Measurements from ENCODE around the gene CACNA2D3.

CACNA2D3 gene

GRCh38 chr3:54857343-54857742 lies 735.0 kb downstream of the CACNA2D3 start:
- Histone ChIP-seq H3K36me3 (ENCODE audit: insufficient read depth, low read length) (no peaks in the 10 kb centered on the region), H3K9me3 (ENCODE audit: control insufficient read depth, insufficient read depth, low read length) (no peaks in the 10 kb centered on the region), H3K9ac (ENCODE audit: low read depth, low read length) (no peak overlapping the region), H3K4me1 (ENCODE audit: insufficient read depth, low read length) (peaks cover 23% of the 10 kb centered on the region)

- Histone ChIP-seq H3K9me3 (ENCODE audit: control insufficient read depth, insufficient read depth, low read length) (no peaks in the 10 kb centered on the region), H3K4me1 (ENCODE audit: insufficient read depth, low read length) (peaks cover 32% of the 10 kb centered on the region), H3K9ac (ENCODE audit: low read depth, low read length) (no peak overlapping the region), H3K36me3 (ENCODE audit: insufficient read depth, low read length) (0 out of 2 replicates have a peak, but pooled peaks cover 2% of the 10 kb centered on the region)
Observed at GRCh38 chr3:54858093-54858785, 735.9 kb downstream of the CACNA2D3 start.

- Histone ChIP-seq H3K4me1 (ENCODE audit: insufficient read depth, low read length) (peaks cover 39% of the 10 kb centered on the region), H3K36me3 (ENCODE audit: insufficient read depth, low read length) (peaks cover 5% of the 10 kb centered on the region; the same call in 1 of the 2 replicates), H3K9ac (ENCODE audit: low read depth, low read length) (no peak overlapping the region), H3K9me3 (ENCODE audit: control insufficient read depth, insufficient read depth, low read length) (no peaks in the 10 kb centered on the region)
Observed at GRCh38 chr3:54859184-54859583, 736.8 kb downstream of the CACNA2D3 start.

GRCh38 chr3:54861248-54862067 lies 739.1 kb downstream of the CACNA2D3 start:
- H3K4me1 ChIP-seq (ENCODE audit: insufficient read depth, low read length), result peaks cover 39% of the 10 kb centered on the region
- H3K36me3 ChIP-seq (ENCODE audit: insufficient read depth, low read length), result peaks cover 5% of the 10 kb centered on the region; the same call in 1 of the 2 replicates
- no peak overlapping the region for H3K9ac ChIP-seq (ENCODE audit: low read depth, low read length)
- H3K9me3 ChIP-seq (ENCODE audit: control insufficient read depth, insufficient read depth, low read length), result no peaks in the 10 kb centered on the region

GRCh38 chr3:54862526-54862925 lies 740.2 kb downstream of the CACNA2D3 start:
- peaks cover 5% of the 10 kb centered on the region; the same call in 1 of the 2 replicates for H3K36me3 ChIP-seq (ENCODE audit: insufficient read depth, low read length)
- H3K9me3 ChIP-seq (ENCODE audit: control insufficient read depth, insufficient read depth, low read length), result no peaks in the 10 kb centered on the region
- H3K4me1 ChIP-seq (ENCODE audit: insufficient read depth, low read length), result peaks cover 33% of the 10 kb centered on the region
- H3K9ac ChIP-seq (ENCODE audit: low read depth, low read length), result no peak overlapping the region; the same call in 1 of the 2 replicates

GRCh38 chr3:54863366-54863765 lies 741.0 kb downstream of the CACNA2D3 start:
- H3K4me1 ChIP-seq (ENCODE audit: insufficient read depth, low read length), result peaks cover 25% of the 10 kb centered on the region
- no peak overlapping the region for H3K9ac ChIP-seq (ENCODE audit: low read depth, low read length)
- no peaks in the 10 kb centered on the region for H3K9me3 ChIP-seq (ENCODE audit: control insufficient read depth, insufficient read depth, low read length)
- peaks cover 5% of the 10 kb centered on the region; the same call in 1 of the 2 replicates for H3K36me3 ChIP-seq (ENCODE audit: insufficient read depth, low read length)

- H3K9ac ChIP-seq (ENCODE audit: low read depth, low read length), result no peak overlapping the region
- H3K36me3 ChIP-seq (ENCODE audit: insufficient read depth, low read length), result peaks cover 5% of the 10 kb centered on the region; the same call in 1 of the 2 replicates
- peaks cover 21% of the 10 kb centered on the region for H3K4me1 ChIP-seq (ENCODE audit: insufficient read depth, low read length)
- no peaks in the 10 kb centered on the region for H3K9me3 ChIP-seq (ENCODE audit: control insufficient read depth, insufficient read depth, low read length)
Observed at GRCh38 chr3:54863786-54864185, 741.4 kb downstream of the CACNA2D3 start.

- Histone ChIP-seq H3K9me3 (ENCODE audit: control insufficient read depth, insufficient read depth, low read length) (no peaks in the 10 kb centered on the region), H3K9ac (ENCODE audit: low read depth, low read length) (no peak overlapping the region), H3K36me3 (ENCODE audit: insufficient read depth, low read length) (peaks cover 5% of the 10 kb centered on the region; the same call in 1 of the 2 replicates), H3K4me1 (ENCODE audit: insufficient read depth, low read length) (peaks cover 21% of the 10 kb centered on the region)
Observed at GRCh38 chr3:54865316-54865715, 743.0 kb downstream of the CACNA2D3 start.

GRCh38 chr3:54866251-54866650 lies 743.9 kb downstream of the CACNA2D3 start:
- Histone ChIP-seq H3K9me3 (ENCODE audit: control insufficient read depth, insufficient read depth, low read length) (no peaks in the 10 kb centered on the region), H3K36me3 (ENCODE audit: insufficient read depth, low read length) (peaks cover 5% of the 10 kb centered on the region; the same call in 1 of the 2 replicates), H3K9ac (ENCODE audit: low read depth, low read length) (no peak overlapping the region), H3K4me1 (ENCODE audit: insufficient read depth, low read length) (peaks cover 21% of the 10 kb centered on the region)

GRCh38 chr3:54870423-54870822 lies 748.1 kb downstream of the CACNA2D3 start:
- H3K4me1 ChIP-seq (ENCODE audit: insufficient read depth, low read length), result peaks cover 10% of the 10 kb centered on the region; the same call in 1 of the 2 replicates
- no peaks in the 10 kb centered on the region for H3K36me3 ChIP-seq (ENCODE audit: insufficient read depth, low read length)
- H3K9me3 ChIP-seq (ENCODE audit: control insufficient read depth, insufficient read depth, low read length), result no peaks in the 10 kb centered on the region
- H3K9ac ChIP-seq (ENCODE audit: low read depth, low read length), result no peak overlapping the region

- peaks cover 10% of the 10 kb centered on the region; the same call in 1 of the 2 replicates for H3K4me1 ChIP-seq (ENCODE audit: insufficient read depth, low read length)
- H3K36me3 ChIP-seq (ENCODE audit: insufficient read depth, low read length), result no peaks in the 10 kb centered on the region
- H3K9me3 ChIP-seq (ENCODE audit: control insufficient read depth, insufficient read depth, low read length), result no peaks in the 10 kb centered on the region
- no peak overlapping the region for H3K9ac ChIP-seq (ENCODE audit: low read depth, low read length)
Observed at GRCh38 chr3:54871867-54872266, 749.5 kb downstream of the CACNA2D3 start.

GRCh38 chr3:54873059-54874010 lies 751.0 kb downstream of the CACNA2D3 start:
- Histone ChIP-seq H3K9me3 (ENCODE audit: control insufficient read depth, insufficient read depth, low read length) (no peaks in the 10 kb centered on the region), H3K9ac (ENCODE audit: low read depth, low read length) (no peak overlapping the region)

GRCh38 chr3:54874816-54875556 lies 752.6 kb downstream of the CACNA2D3 start:
- Histone ChIP-seq H3K4me1 (ENCODE audit: insufficient read depth, low read length) (peaks cover 13% of the 10 kb centered on the region; the same call in 1 of the 2 replicates), H3K9ac (ENCODE audit: low read depth, low read length) (no peak overlapping the region), H3K9me3 (ENCODE audit: control insufficient read depth, insufficient read depth, low read length) (no peaks in the 10 kb centered on the region), H3K36me3 (ENCODE audit: insufficient read depth, low read length) (no peaks in the 10 kb centered on the region)

More at GRCh38 chr3:54873059-54874010, 751.0 kb downstream of the CACNA2D3 start:
- Histone ChIP-seq H3K4me1 (ENCODE audit: insufficient read depth, low read length) (peaks cover 13% of the 10 kb centered on the region; the same call in 1 of the 2 replicates), H3K36me3 (ENCODE audit: insufficient read depth, low read length) (no peaks in the 10 kb centered on the region)
